ENCODE measurements around the gene MORC2.

MORC2 gene

GRCh38 chr22:30883586-30884145, 84.9 kb downstream of the MORC2 start:
- Histone ChIP-seq H3K36me3 (ENCODE audit: insufficient read depth, low read depth, low read length) (no peaks in the 10 kb centered on the region), H3K4me1 (ENCODE audit: insufficient read depth, low read length) (no peaks in the 10 kb centered on the region), H3K9me3 (ENCODE audit: insufficient read depth, low read depth, low read length) (no peaks in the 10 kb centered on the region), H3K27me3 (ENCODE audit: insufficient read depth, low read length) (no peaks in the 10 kb centered on the region), H3K4me3 (ENCODE audit: low read length) (no peak overlapping the region), H3K27ac (ENCODE audit: low read length) (no peak overlapping the region), H3K9ac (ENCODE audit: low read depth, low read length) (no peak overlapping the region)

GRCh38 chr22:30882974-30883533, 85.5 kb downstream of the MORC2 start:
- no peaks in the 10 kb centered on the region for H3K36me3 ChIP-seq (ENCODE audit: insufficient read depth, low read depth, low read length)
- no peak overlapping the region for H3K27ac ChIP-seq (ENCODE audit: low read length)
- H3K27me3 ChIP-seq (ENCODE audit: insufficient read depth, low read length) = no peaks in the 10 kb centered on the region
- H3K9ac ChIP-seq (ENCODE audit: low read depth, low read length) = no peak overlapping the region
- no peaks in the 10 kb centered on the region for H3K9me3 ChIP-seq (ENCODE audit: insufficient read depth, low read depth, low read length)
- H3K4me3 ChIP-seq (ENCODE audit: low read length) = no peak overlapping the region
- no peaks in the 10 kb centered on the region for H3K4me1 ChIP-seq (ENCODE audit: insufficient read depth, low read length)

GRCh38 chr22:30882184-30882717, 86.3 kb downstream of the MORC2 start:
- Histone ChIP-seq H3K9me3 (ENCODE audit: insufficient read depth, low read depth, low read length) (no peaks in the 10 kb centered on the region), H3K36me3 (ENCODE audit: insufficient read depth, low read depth, low read length) (no peaks in the 10 kb centered on the region), H3K27ac (ENCODE audit: low read length) (no peak overlapping the region), H3K4me3 (ENCODE audit: low read length) (no peak overlapping the region), H3K9ac (ENCODE audit: low read depth, low read length) (no peak overlapping the region), H3K4me1 (ENCODE audit: insufficient read depth, low read length) (no peaks in the 10 kb centered on the region), H3K27me3 (ENCODE audit: insufficient read depth, low read length) (no peaks in the 10 kb centered on the region)

- no peak overlapping the region for H3K4me3 ChIP-seq (ENCODE audit: low read length)
- H3K9me3 ChIP-seq (ENCODE audit: insufficient read depth, low read depth, low read length) = no peaks in the 10 kb centered on the region
- H3K9ac ChIP-seq (ENCODE audit: low read depth, low read length) = no peak overlapping the region
- H3K27me3 ChIP-seq (ENCODE audit: insufficient read depth, low read length) = no peaks in the 10 kb centered on the region
- H3K4me1 ChIP-seq (ENCODE audit: insufficient read depth, low read length) = no peaks in the 10 kb centered on the region
- no peak overlapping the region for H3K27ac ChIP-seq (ENCODE audit: low read length)
- no peaks in the 10 kb centered on the region for H3K36me3 ChIP-seq (ENCODE audit: insufficient read depth, low read depth, low read length)
Observed at GRCh38 chr22:30881361-30882183, 87.0 kb downstream of the MORC2 start.

- Histone ChIP-seq H3K36me3 (ENCODE audit: insufficient read depth, low read depth, low read length) (no peaks in the 10 kb centered on the region), H3K9me3 (ENCODE audit: insufficient read depth, low read depth, low read length) (no peaks in the 10 kb centered on the region), H3K9ac (ENCODE audit: low read depth, low read length) (no peak overlapping the region), H3K27me3 (ENCODE audit: insufficient read depth, low read length) (no peaks in the 10 kb centered on the region), H3K4me1 (ENCODE audit: insufficient read depth, low read length) (no peaks in the 10 kb centered on the region), H3K27ac (ENCODE audit: low read length) (no peak overlapping the region), H3K4me3 (ENCODE audit: low read length) (no peak overlapping the region)
Observed at GRCh38 chr22:30880847-30881246, 87.7 kb downstream of the MORC2 start.

GRCh38 chr22:30880181-30880601, 88.4 kb downstream of the MORC2 start:
- Histone ChIP-seq H3K4me1 (ENCODE audit: insufficient read depth, low read length) (no peaks in the 10 kb centered on the region), H3K36me3 (ENCODE audit: insufficient read depth, low read depth, low read length) (no peaks in the 10 kb centered on the region), H3K27ac (ENCODE audit: low read length) (no peak overlapping the region), H3K9me3 (ENCODE audit: insufficient read depth, low read depth, low read length) (no peaks in the 10 kb centered on the region), H3K4me3 (ENCODE audit: low read length) (no peak overlapping the region), H3K27me3 (ENCODE audit: insufficient read depth, low read length) (no peaks in the 10 kb centered on the region), H3K9ac (ENCODE audit: low read depth, low read length) (no peak overlapping the region)

- Histone ChIP-seq H3K9me3 (ENCODE audit: insufficient read depth, low read depth, low read length) (no peaks in the 10 kb centered on the region), H3K4me1 (ENCODE audit: insufficient read depth, low read length) (no peaks in the 10 kb centered on the region), H3K27me3 (ENCODE audit: insufficient read depth, low read length) (no peaks in the 10 kb centered on the region), H3K27ac (ENCODE audit: low read length) (no peak overlapping the region), H3K36me3 (ENCODE audit: insufficient read depth, low read depth, low read length) (no peaks in the 10 kb centered on the region), H3K4me3 (ENCODE audit: low read length) (no peak overlapping the region), H3K9ac (ENCODE audit: low read depth, low read length) (no peak overlapping the region)
Observed at GRCh38 chr22:30879415-30879797, 89.2 kb downstream of the MORC2 start.

GRCh38 chr22:30878516-30879414, 89.8 kb downstream of the MORC2 start:
- Histone ChIP-seq H3K4me3 (ENCODE audit: low read length) (no peak overlapping the region), H3K36me3 (ENCODE audit: insufficient read depth, low read depth, low read length) (no peaks in the 10 kb centered on the region), H3K9me3 (ENCODE audit: insufficient read depth, low read depth, low read length) (no peaks in the 10 kb centered on the region), H3K27ac (ENCODE audit: low read length) (no peak overlapping the region), H3K4me1 (ENCODE audit: insufficient read depth, low read length) (no peaks in the 10 kb centered on the region), H3K9ac (ENCODE audit: low read depth, low read length) (no peak overlapping the region), H3K27me3 (ENCODE audit: insufficient read depth, low read length) (no peaks in the 10 kb centered on the region)

- H3K27me3 ChIP-seq (ENCODE audit: insufficient read depth, low read length) = no peaks in the 10 kb centered on the region
- no peaks in the 10 kb centered on the region for H3K9me3 ChIP-seq (ENCODE audit: insufficient read depth, low read depth, low read length)
- H3K4me1 ChIP-seq (ENCODE audit: insufficient read depth, low read length) = no peaks in the 10 kb centered on the region
- no peak overlapping the region for H3K4me3 ChIP-seq (ENCODE audit: low read length)
- H3K27ac ChIP-seq (ENCODE audit: low read length) = no peak overlapping the region
- H3K9ac ChIP-seq (ENCODE audit: low read depth, low read length) = no peak overlapping the region
- no peaks in the 10 kb centered on the region for H3K36me3 ChIP-seq (ENCODE audit: insufficient read depth, low read depth, low read length)
Observed at GRCh38 chr22:30877662-30878515, 90.7 kb downstream of the MORC2 start.

GRCh38 chr22:30876915-30877553, 91.5 kb downstream of the MORC2 start:
- Histone ChIP-seq H3K9me3 (ENCODE audit: insufficient read depth, low read depth, low read length) (no peaks in the 10 kb centered on the region), H3K4me3 (ENCODE audit: low read length) (no peak overlapping the region), H3K27ac (ENCODE audit: low read length) (no peak overlapping the region), H3K9ac (ENCODE audit: low read depth, low read length) (no peak overlapping the region), H3K4me1 (ENCODE audit: insufficient read depth, low read length) (no peaks in the 10 kb centered on the region), H3K27me3 (ENCODE audit: insufficient read depth, low read length) (no peaks in the 10 kb centered on the region), H3K36me3 (ENCODE audit: insufficient read depth, low read depth, low read length) (no peaks in the 10 kb centered on the region)
